Right ventricle myocardium superior (tissue), 1 donor: ENCODE measurements around the gene IRX4. TPM values are rescaled to one million over a fixed set of nuclear protein-coding genes. Genes with fewer than 3 reads are reported as not detected.

Experiments
- ATAC-seq: fragments of 200-7000 bp; cut with Tn5 transposase; one replicate; pipeline ENCODE4 v1.9.1; 2020; ENCODE audit warnings: mild to moderate bottlenecking; ENCODE audit not compliant: poor library complexity
- DNase-seq: peaks from one replicate; pipeline ENCODE4 v3.0.0-alpha.2; 2020
- intact Hi-C: fragments of 100-400 bp; cut with DNase I; formaldehyde crosslinking; loops from one replicate; pipeline ENCODE4 v1.11.2; 2022
- total RNA-seq: library from RNA; stranded (reverse); fragmentation: NEBNext Ultra II Directional; extraction: Animal tissue kit (Norgen Biotek cat#: 25700); gene quantifications from one replicate; pipeline ENCODE4 v1.2.1, GENCODE V29; 2021
- donor health status: DM: no; HTN: yes; CAD: no; lungs with severe emphysema.

IRX4 gene
- total RNA-seq, 1 donor from 2014 or later, result 15.8 TPM

GRCh38 chr5:1883925-1884677 lies 1.4 kb upstream of the IRX4 start:
- intact Hi-C loops, result no loop called here
- DNase-seq (peak; percentile 6), ATAC-seq (peak; percentile 2)

GRCh38 chr5:1883120-1883924 lies 597 bp upstream of the IRX4 start:
- intact Hi-C loops, result no loop called here
- DNase-seq, result peak; percentile 53
- peak; percentile 62 for ATAC-seq

GRCh38 chr5:1881731-1882336 lies 891 bp downstream of the IRX4 start:
- peak; percentile 23 for DNase-seq
- intact Hi-C loops, result no loop called here
- ATAC-seq, result no peak

GRCh38 chr5:1881098-1881572 lies 1.6 kb downstream of the IRX4 start:
- ATAC-seq, result no peak
- DNase-seq, result peak; percentile 9
- intact Hi-C loops, result no loop called here

- peak; percentile 29 for DNase-seq
- ATAC-seq, result no peak
Measured at GRCh38 chr5:1880377-1881025, 2.2 kb downstream of the IRX4 start.

GRCh38 chr5:1879292-1880263 lies 3.1 kb downstream of the IRX4 start:
- intact Hi-C loops, result no loop called here
- no peak for ATAC-seq

More at GRCh38 chr5:1880377-1881025, 2.2 kb downstream of the IRX4 start:
- intact Hi-C loops, result no loop called here

GRCh38 chr5:1878050-1878849 lies 4.5 kb downstream of the IRX4 start:
- intact Hi-C loops, result no loop called here
- DNase-seq (peak; percentile 30), ATAC-seq (no peak)

More at GRCh38 chr5:1879292-1880263, 3.1 kb downstream of the IRX4 start:
- no peak for DNase-seq

GRCh38 chr5:1877103-1878049 lies 5.3 kb downstream of the IRX4 start:
- ATAC-seq (no peak), DNase-seq (no peak)
- intact Hi-C loops, result no loop called here

GRCh38 chr5:1876660-1877064 lies 6.1 kb downstream of the IRX4 start:
- no peak for ATAC-seq
- no peak for DNase-seq
- intact Hi-C loops, result no loop called here

- intact Hi-C loops, result no loop called here
- peak; percentile 8 for ATAC-seq
- no peak for DNase-seq
Measured at GRCh38 chr5:1875843-1876659, 6.7 kb downstream of the IRX4 start.

- intact Hi-C loops, result no loop called here
- no peak for DNase-seq
- ATAC-seq, result no peak
Measured at GRCh38 chr5:1875281-1875842, 7.4 kb downstream of the IRX4 start.

- DNase-seq (no peak), ATAC-seq (no peak)
- intact Hi-C loops, result no loop called here
Measured at GRCh38 chr5:1874771-1875220, 7.9 kb downstream of the IRX4 start.

- no peak for DNase-seq
- intact Hi-C loops, result no loop called here
- ATAC-seq, result no peak
Measured at GRCh38 chr5:1874348-1874747, 8.4 kb downstream of the IRX4 start.

GRCh38 chr5:1873243-1873959 lies 9.3 kb downstream of the IRX4 start:
- DNase-seq, result no peak
- peak; percentile 59 for ATAC-seq
- intact Hi-C loops, result no loop called here
